Thoracic aorta (tissue), 2 donors: ENCODE data around the gene NLGN1. TPM values are rescaled to one million over a fixed set of nuclear protein-coding genes. Genes with fewer than 3 reads are reported as not detected.

Experiments
- ATAC-seq: fragments of 150-250 bp; one replicate; pipeline ENCODE4 v1.8.0; 2017; ENCODE audit warnings: low read depth; ENCODE audit not compliant: insufficient number of reproducible peaks, low FRiP score
- DNase-seq: peaks from one replicate; pipeline ENCODE4 v3.0.0-alpha.2; 2020; ENCODE audit warnings: low spot score
- H3K27ac ChIP-seq, 2 donors: fragments of 200-600 bp; sonication (generic); 1 replicate in 1 of 2; 2 replicates in 1 of 2; pipeline ENCODE4 v1.5.1; 2016; ENCODE audit warnings: mild to moderate bottlenecking in 2 of 2, moderate library complexity in 2 of 2
- H3K27me3 ChIP-seq: fragments of 200-600 bp; sonication (generic); replicated peaks from 2 replicates; pipeline ENCODE4 v1.6.0; 2016; ENCODE audit warnings: mild to moderate bottlenecking; ENCODE audit not compliant: insufficient read depth
- H3K36me3 ChIP-seq: fragments of 200-600 bp; sonication (generic); one replicate; pipeline ENCODE4 v1.5.1; 2016
- H3K4me1 ChIP-seq, 2 donors: fragments of 200-600 bp; sonication (generic); 1 replicate in 1 of 2; 2 replicates in 1 of 2; pipeline versions ENCODE4 v1.5.1 to v1.6.0; 2016; ENCODE audit warnings: low read depth in 2 of 2, mild to moderate bottlenecking in 1 of 2; ENCODE audit not compliant: control insufficient read depth in 1 of 2
- H3K4me3 ChIP-seq: fragments of 200-600 bp; sonication (generic); 2 replicates; pipeline ENCODE4 v1.5.1; 2016; ENCODE audit warnings: mild to moderate bottlenecking
- H3K9me3 ChIP-seq: fragments of 200-600 bp; sonication (generic); 2 replicates; pipeline ENCODE4 v1.5.1; 2016
- CTCF ChIP-seq: fragments of 200-600 bp; sonication (generic); IDR thresholded peaks from one replicate; pipeline ENCODE4 v1.5.1; 2019; ENCODE audit warnings: antibody characterized with exemption
- total RNA-seq, 2 donors: library from RNA; depleted of rRNA; stranded (reverse); fragments of >200 nt; gene quantifications; one replicate each; pipeline versions ENCODE4 v1.1.0 to v1.2.3, GENCODE V29; 2016

Gene NLGN1
- total RNA-seq, 2 donors from 2014 or later: 17.8 to 18.3 TPM

GRCh38 chr3:173398111-173398479 is 551 bp downstream of the NLGN1 start:
- DNase-seq (no peak), ATAC-seq (no peak)
- H3K9me3 ChIP-seq: no peaks in the 10 kb centered on the region
- TF ChIP-seq CTCF: no peak
- peak overlapping the region; percentile 72 for H3K4me3 ChIP-seq
- peak overlapping the region; percentile 84 to 88 for H3K27ac ChIP-seq
- H3K27me3 ChIP-seq: no peaks in the 10 kb centered on the region
- peaks cover 6 to 7% of the 10 kb centered on the region in 2 donors for H3K4me1 ChIP-seq
- H3K36me3 ChIP-seq: no peaks in the 10 kb centered on the region

GRCh38 chr3:173399044-173399443 is 1.5 kb downstream of the NLGN1 start:
- Histone ChIP-seq H3K36me3 (no peaks in the 10 kb centered on the region), H3K27me3 (no peaks in the 10 kb centered on the region), H3K27ac (no peak overlapping the region), H3K4me3 (peak overlapping the region; percentile 72), H3K4me1 (peaks cover 6 to 7% of the 10 kb centered on the region in 2 donors), H3K9me3 (no peaks in the 10 kb centered on the region)
- DNase-seq (no peak), ATAC-seq (no peak)
- TF ChIP-seq CTCF: no peak

GRCh38 chr3:173401369-173401768 is 3.8 kb downstream of the NLGN1 start:
- no peak overlapping the region for H3K27ac ChIP-seq
- DNase-seq (no peak), ATAC-seq (no peak)
- H3K27me3 ChIP-seq: no peaks in the 10 kb centered on the region
- peaks cover 6 to 7% of the 10 kb centered on the region in 2 donors for H3K4me1 ChIP-seq
- no peaks in the 10 kb centered on the region for H3K36me3 ChIP-seq
- TF ChIP-seq CTCF: no peak
- no peaks in the 10 kb centered on the region for H3K9me3 ChIP-seq
- no peak overlapping the region for H3K4me3 ChIP-seq

GRCh38 chr3:173402656-173403055 is 5.1 kb downstream of the NLGN1 start:
- no peak for DNase-seq
- ATAC-seq: no peak

GRCh38 chr3:173403376-173403775 is 5.8 kb downstream of the NLGN1 start:
- ATAC-seq: no peak
- Histone ChIP-seq H3K27me3 (no peaks in the 10 kb centered on the region), H3K4me3 (no peak overlapping the region), H3K27ac (no peak overlapping the region), H3K9me3 (no peaks in the 10 kb centered on the region), H3K36me3 (no peaks in the 10 kb centered on the region), H3K4me1 (peaks cover 6 to 7% of the 10 kb centered on the region in 2 donors)
- no peak for DNase-seq
- no peak for TF ChIP-seq CTCF

More at GRCh38 chr3:173402656-173403055, 5.1 kb downstream of the NLGN1 start:
- Histone ChIP-seq H3K27ac (no peak overlapping the region), H3K9me3 (no peaks in the 10 kb centered on the region), H3K4me3 (no peak overlapping the region), H3K4me1 (peaks cover 6 to 7% of the 10 kb centered on the region in 2 donors), H3K36me3 (no peaks in the 10 kb centered on the region), H3K27me3 (no peaks in the 10 kb centered on the region)
- TF ChIP-seq CTCF: no peak
